Measurements from ENCODE around the gene FTL. TPM values are rescaled to one million over a fixed set of nuclear protein-coding genes. Genes with fewer than 3 reads are reported as not detected.

Gene FTL
- polyA plus RNA-seq, 2 of the 4 experiments (the other 2 are of a cell fraction) = 4,743 to 13,930 TPM

DNA sequence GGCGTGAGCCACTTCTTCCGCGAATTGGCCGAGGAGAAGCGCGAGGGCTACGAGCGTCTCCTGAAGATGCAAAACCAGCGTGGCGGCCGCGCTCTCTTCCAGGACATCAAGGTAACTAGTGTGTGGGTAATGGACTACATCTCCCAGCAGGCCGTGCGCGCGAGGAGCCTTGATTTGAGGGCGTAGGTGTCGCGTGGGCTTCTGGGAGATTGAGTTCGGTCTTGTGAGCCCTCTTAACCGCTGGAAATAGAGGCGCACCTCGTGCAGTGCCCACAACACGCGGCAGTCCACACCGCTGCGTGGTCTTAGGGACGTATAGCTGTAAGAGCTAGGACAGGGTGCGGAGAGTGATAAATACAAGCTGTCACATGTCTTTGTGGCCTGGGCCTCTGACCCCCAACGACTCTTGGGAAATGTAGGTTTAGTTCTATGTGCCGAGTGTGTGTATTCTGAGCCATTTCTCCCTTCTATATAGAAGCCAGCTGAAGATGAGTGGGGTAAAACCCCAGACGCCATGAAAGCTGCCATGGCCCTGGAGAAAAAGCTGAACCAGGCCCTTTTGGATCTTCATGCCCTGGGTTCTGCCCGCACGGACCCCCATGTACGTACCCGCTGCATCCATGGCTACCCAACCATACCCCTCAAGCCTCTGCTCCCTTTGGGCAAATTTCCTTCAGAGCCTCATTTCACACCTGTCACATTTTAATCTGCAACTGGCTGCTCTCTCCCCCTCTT, 864 bp downstream of the FTL start:
- H3K4me1 ChIP-seq = peaks cover 62% of the 10 kb centered on the region
- WGBS (ENCODE audit: missing lambda C conversion rate) = 1% methylated on average over 36 of the region's 36 CpGs
- TF ChIP-seq FOSL2 (IDR thresholded peaks at IDR 0.05) (no peak), FOSL2 (CRISPR knock-in tag; IDR thresholded peaks at IDR 0.05) (no peak), RARB (CRISPR knock-in tag; IDR thresholded peaks at IDR 0.05) (peak; percentile 80; the same call in 1 of the 2 replicates), HOXA7 (CRISPR knock-in tag; IDR thresholded peaks at IDR 0.05) (peak; percentile 80; the same call in 1 of the 2 replicates), JUN (IDR thresholded peaks at IDR 0.05) (no peak; a peak in 3 of 5 replicates), PHF8 (IDR thresholded peaks at IDR 0.05; ENCODE audit: borderline replicate concordance, low read depth) (0 out of 2 replicates have a peak, but pooled peaks have one; percentile 4), GATA3 (IDR thresholded peaks at IDR 0.05; ENCODE audit: borderline replicate concordance) (no peak), NR3C1 (IDR thresholded peaks at IDR 0.05) (no peak), RCOR1 (IDR thresholded peaks at IDR 0.05; ENCODE audit: low read depth, low read length) (no peak), JUNB (IDR thresholded peaks at IDR 0.05) (no peak), FOSB (CRISPR knock-in tag; IDR thresholded peaks at IDR 0.05) (peak; percentile 73), ZNF302 (CRISPR knock-in tag; IDR thresholded peaks at IDR 0.05) (no peak), ZSCAN20 (CRISPR knock-in tag; IDR thresholded peaks at IDR 0.05) (no peak), ESRRA (IDR thresholded peaks at IDR 0.05; ENCODE audit: borderline replicate concordance, low read length) (no peak), CEBPB (IDR thresholded peaks at IDR 0.05) (no peak), RNF2 (IDR thresholded peaks at IDR 0.05; ENCODE audit: borderline replicate concordance, low read depth) (no peak), TFCP2L1 (CRISPR knock-in tag; IDR thresholded peaks at IDR 0.05) (0 out of 2 replicates have a peak, but pooled peaks have one; percentile 67), ZFP36 (IDR thresholded peaks at IDR 0.05; ENCODE audit: borderline replicate concordance, partially characterized antibody) (no peak), NFE2L2 (conservative IDR thresholded peaks at IDR 0.05; ENCODE audit: low read length) (0 out of 2 replicates have a peak, but pooled peaks have one; percentile 34), CHD2 (IDR thresholded peaks at IDR 0.05; ENCODE audit: low read length, partially characterized antibody) (peak; percentile 27), HDAC2 (IDR thresholded peaks at IDR 0.05) (no peak; the same call in 1 of the 2 replicates), MYC (IDR thresholded peaks at IDR 0.05; ENCODE audit: borderline replicate concordance, low read length) (peak; percentile 72; the same call in 1 of the 2 replicates), HEYL (CRISPR knock-in tag; IDR thresholded peaks at IDR 0.05) (0 out of 2 replicates have a peak, but pooled peaks have one; percentile 29)
- TF ChIP-seq, protein P1, sequence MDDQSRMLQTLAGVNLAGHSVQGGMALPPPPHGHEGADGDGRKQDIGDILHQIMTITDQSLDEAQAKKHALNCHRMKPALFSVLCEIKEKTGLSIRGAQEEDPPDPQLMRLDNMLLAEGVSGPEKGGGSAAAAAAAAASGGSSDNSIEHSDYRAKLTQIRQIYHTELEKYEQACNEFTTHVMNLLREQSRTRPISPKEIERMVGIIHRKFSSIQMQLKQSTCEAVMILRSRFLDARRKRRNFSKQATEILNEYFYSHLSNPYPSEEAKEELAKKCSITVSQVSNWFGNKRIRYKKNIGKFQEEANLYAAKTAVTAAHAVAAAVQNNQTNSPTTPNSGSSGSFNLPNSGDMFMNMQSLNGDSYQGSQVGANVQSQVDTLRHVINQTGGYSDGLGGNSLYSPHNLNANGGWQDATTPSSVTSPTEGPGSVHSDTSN (IDR thresholded peaks at IDR 0.05) = 0 out of 2 replicates have a peak, but pooled peaks have one; percentile 11
- TF ChIP-seq, protein P2, sequence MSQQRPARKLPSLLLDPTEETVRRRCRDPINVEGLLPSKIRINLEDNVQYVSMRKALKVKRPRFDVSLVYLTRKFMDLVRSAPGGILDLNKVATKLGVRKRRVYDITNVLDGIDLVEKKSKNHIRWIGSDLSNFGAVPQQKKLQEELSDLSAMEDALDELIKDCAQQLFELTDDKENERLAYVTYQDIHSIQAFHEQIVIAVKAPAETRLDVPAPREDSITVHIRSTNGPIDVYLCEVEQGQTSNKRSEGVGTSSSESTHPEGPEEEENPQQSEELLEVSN (IDR thresholded peaks at IDR 0.05; ENCODE audit: borderline replicate concordance, low read depth) = no peak
- TF ChIP-seq, protein P3, sequence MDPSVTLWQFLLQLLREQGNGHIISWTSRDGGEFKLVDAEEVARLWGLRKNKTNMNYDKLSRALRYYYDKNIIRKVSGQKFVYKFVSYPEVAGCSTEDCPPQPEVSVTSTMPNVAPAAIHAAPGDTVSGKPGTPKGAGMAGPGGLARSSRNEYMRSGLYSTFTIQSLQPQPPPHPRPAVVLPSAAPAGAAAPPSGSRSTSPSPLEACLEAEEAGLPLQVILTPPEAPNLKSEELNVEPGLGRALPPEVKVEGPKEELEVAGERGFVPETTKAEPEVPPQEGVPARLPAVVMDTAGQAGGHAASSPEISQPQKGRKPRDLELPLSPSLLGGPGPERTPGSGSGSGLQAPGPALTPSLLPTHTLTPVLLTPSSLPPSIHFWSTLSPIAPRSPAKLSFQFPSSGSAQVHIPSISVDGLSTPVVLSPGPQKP (IDR thresholded peaks at IDR 0.05; ENCODE audit: low read depth, low read length) = no peak
- TF ChIP-seq, protein P4, sequence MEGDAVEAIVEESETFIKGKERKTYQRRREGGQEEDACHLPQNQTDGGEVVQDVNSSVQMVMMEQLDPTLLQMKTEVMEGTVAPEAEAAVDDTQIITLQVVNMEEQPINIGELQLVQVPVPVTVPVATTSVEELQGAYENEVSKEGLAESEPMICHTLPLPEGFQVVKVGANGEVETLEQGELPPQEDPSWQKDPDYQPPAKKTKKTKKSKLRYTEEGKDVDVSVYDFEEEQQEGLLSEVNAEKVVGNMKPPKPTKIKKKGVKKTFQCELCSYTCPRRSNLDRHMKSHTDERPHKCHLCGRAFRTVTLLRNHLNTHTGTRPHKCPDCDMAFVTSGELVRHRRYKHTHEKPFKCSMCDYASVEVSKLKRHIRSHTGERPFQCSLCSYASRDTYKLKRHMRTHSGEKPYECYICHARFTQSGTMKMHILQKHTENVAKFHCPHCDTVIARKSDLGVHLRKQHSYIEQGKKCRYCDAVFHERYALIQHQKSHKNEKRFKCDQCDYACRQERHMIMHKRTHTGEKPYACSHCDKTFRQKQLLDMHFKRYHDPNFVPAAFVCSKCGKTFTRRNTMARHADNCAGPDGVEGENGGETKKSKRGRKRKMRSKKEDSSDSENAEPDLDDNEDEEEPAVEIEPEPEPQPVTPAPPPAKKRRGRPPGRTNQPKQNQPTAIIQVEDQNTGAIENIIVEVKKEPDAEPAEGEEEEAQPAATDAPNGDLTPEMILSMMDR (IDR thresholded peaks at IDR 0.05) = no peak
- TF ChIP-seq, protein P5, sequence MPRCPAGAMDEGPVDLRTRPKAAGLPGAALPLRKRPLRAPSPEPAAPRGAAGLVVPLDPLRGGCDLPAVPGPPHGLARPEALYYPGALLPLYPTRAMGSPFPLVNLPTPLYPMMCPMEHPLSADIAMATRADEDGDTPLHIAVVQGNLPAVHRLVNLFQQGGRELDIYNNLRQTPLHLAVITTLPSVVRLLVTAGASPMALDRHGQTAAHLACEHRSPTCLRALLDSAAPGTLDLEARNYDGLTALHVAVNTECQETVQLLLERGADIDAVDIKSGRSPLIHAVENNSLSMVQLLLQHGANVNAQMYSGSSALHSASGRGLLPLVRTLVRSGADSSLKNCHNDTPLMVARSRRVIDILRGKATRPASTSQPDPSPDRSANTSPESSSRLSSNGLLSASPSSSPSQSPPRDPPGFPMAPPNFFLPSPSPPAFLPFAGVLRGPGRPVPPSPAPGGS (IDR thresholded peaks at IDR 0.05) = no peak; the same call in 2 of the 3 replicates
- TF ChIP-seq, protein P6, sequence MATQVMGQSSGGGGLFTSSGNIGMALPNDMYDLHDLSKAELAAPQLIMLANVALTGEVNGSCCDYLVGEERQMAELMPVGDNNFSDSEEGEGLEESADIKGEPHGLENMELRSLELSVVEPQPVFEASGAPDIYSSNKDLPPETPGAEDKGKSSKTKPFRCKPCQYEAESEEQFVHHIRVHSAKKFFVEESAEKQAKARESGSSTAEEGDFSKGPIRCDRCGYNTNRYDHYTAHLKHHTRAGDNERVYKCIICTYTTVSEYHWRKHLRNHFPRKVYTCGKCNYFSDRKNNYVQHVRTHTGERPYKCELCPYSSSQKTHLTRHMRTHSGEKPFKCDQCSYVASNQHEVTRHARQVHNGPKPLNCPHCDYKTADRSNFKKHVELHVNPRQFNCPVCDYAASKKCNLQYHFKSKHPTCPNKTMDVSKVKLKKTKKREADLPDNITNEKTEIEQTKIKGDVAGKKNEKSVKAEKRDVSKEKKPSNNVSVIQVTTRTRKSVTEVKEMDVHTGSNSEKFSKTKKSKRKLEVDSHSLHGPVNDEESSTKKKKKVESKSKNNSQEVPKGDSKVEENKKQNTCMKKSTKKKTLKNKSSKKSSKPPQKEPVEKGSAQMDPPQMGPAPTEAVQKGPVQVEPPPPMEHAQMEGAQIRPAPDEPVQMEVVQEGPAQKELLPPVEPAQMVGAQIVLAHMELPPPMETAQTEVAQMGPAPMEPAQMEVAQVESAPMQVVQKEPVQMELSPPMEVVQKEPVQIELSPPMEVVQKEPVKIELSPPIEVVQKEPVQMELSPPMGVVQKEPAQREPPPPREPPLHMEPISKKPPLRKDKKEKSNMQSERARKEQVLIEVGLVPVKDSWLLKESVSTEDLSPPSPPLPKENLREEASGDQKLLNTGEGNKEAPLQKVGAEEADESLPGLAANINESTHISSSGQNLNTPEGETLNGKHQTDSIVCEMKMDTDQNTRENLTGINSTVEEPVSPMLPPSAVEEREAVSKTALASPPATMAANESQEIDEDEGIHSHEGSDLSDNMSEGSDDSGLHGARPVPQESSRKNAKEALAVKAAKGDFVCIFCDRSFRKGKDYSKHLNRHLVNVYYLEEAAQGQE (IDR thresholded peaks at IDR 0.05) = no peak
- TF ChIP-seq, protein P7, sequence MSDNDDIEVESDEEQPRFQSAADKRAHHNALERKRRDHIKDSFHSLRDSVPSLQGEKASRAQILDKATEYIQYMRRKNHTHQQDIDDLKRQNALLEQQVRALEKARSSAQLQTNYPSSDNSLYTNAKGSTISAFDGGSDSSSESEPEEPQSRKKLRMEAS (IDR thresholded peaks at IDR 0.05) = peak; percentile 73
- H3K4me3 ChIP-seq = peak overlapping the region; percentile 66
- CTCF ChIA-PET = interaction anchor here (0.6 to 18.4 kb wide), 7 partner anchors 11 to 694 kb away, joined by 3 to 332 read pairs (median 7); partner anchors contain the start of genes GYS1 and RUVBL2
- H3K4me2 ChIP-seq = peak overlapping the region; percentile 95
- ATAC-seq = peak in 1 of 2 experiments; percentile 2; a peak in 3 of 6 replicates
- H3K27ac ChIP-seq = peak overlapping the region; percentile 92 to 96
- POLR2A ChIA-PET = interaction anchor here (0.6 to 9.6 kb wide), 10 partner anchors 8 to 245 kb away, joined by 3 to 175 read pairs (median 6); partner anchors contain the start of genes BAX, GYS1, NUCB1 and PLEKHA4
- DNase-seq (ENCODE audit: low read depth in 1 of 2, low spot score in 1 of 2) = peak; percentile 49 to 90
- FAIRE-seq = no peak
- H3K9me3 ChIP-seq = no peaks in the 10 kb centered on the region
